Tongue (tissue), 2 donors: ENCODE data around the gene NOTCH2. TPM values are rescaled to one million over a fixed set of nuclear protein-coding genes. Genes with fewer than 3 reads are reported as not detected.
"Not testable (repeated sequence)": the region's sequence is repeated elsewhere in the genome, so short reads cannot be mapped to it uniquely, and the experiment has no call there.

ENCODE experiments used
- DNase-seq: peaks from one replicate; pipeline ENCODE4 v3.0.0-alpha.2; 2015
- total RNA-seq: library from RNA; depleted of rRNA; stranded (reverse); fragments of >200 nt; gene quantifications from one replicate; pipeline ENCODE4 v1.2.3, GENCODE V29; 2014

NOTCH2 gene
- total RNA-seq, result 133 TPM

- peak; percentile 48 for DNase-seq
Observed at GRCh38 chr1:120069067-120069919, at the start of gene NOTCH2. NOTCH2 (minus strand) TSS chr1:120069662; CDS start chr1:120069406, 256 bp downstream.

GRCh38 chr1:120117371-120118177 lies 48.1 kb upstream of the NOTCH2 start:
- peak; percentile 37 for DNase-seq

- DNase-seq, result not testable (repeated sequence)
Observed at GRCh38 chr1:120116094-120116493, 46.6 kb upstream of the NOTCH2 start.

DNA sequence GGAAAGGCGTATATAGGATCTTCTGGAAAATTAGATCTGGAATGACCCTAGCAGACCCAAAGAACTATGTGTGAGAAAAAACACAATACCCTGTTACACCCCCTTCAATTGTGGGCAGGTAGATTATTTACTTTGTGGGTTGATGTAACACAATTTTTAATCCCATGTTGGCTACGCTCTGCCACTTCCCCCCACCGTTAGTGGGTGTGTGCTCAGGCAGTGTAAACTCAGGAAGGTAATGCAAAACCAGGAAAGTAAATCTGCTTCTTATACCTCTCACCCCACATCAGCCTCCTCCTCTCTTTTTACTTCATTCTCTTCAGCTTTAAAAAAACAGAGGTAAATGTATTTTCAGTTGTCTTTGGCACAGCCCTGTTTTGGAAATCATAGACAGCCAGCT lies 43.7 kb upstream of the NOTCH2 start:
- DNase-seq, result not testable (repeated sequence)

GRCh38 chr1:120112212-120112611 lies 42.8 kb upstream of the NOTCH2 start:
- DNase-seq, result not testable (repeated sequence)

DNA sequence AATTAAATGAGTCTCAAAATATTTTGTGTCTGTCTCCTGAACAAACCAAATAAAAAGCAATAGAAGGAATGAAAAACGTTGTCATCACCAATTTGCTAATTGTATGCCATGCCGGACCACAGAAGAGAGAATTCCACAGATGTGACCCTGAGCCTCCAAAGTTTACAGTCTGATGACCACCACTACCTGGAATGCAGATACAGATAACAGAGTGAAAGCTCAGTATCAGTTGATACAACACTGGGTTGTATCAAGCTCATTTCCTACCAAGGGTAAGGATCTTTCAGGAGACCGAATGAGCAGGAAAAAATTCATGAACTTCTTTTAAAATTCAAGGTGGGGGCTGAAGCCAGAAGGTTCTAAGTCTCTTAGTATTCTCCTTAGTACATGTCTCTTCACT lies 42.3 kb upstream of the NOTCH2 start:
- DNase-seq, result not testable (repeated sequence)

- DNase-seq, result not testable (repeated sequence)
Observed at GRCh38 chr1:120111008-120111407, 41.5 kb upstream of the NOTCH2 start.

DNA sequence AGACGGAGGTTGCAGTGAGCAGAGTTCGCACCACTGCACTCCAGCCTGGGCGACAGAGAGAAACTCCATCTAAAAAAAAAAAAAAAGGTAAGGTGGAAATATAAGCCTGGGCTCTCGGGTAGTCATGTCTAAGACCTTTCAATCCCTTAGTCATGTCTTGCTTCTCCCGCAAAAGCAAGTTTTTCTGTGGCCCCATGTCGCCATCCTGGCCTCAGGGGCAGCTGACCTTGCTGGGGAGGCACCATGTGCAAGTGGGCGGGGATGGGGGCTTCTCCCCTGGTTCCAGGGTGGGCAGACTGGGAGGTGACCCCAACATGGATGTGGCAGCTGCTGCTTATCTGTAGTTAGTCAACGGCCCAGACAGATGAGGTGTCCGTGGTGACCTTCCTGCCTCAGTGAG lies 40.2 kb upstream of the NOTCH2 start:
- not testable (repeated sequence) for DNase-seq

- DNase-seq, result not testable (repeated sequence)
Observed at GRCh38 chr1:120109180-120109579, 39.7 kb upstream of the NOTCH2 start.

DNA sequence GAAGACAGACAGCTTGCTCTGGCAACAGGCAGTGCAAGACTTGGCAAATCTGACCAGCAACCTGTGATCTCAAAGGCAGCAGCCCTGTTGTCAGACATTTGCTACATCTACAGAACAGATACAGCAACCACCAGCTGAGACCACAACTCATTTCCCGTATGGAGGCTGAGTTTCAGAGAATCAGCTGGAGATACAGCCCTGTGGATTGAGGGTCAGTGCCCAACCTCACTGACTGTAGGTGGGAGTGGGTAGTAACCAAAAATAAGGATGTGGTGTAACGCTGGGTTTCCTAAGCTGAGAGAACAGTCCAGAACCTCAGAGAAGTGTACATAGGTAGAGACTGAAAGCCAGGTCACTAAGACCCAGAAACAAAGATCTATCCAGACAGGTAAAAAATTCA lies 35.8 kb upstream of the NOTCH2 start:
- not testable (repeated sequence) for DNase-seq

GRCh38 chr1:120103768-120104167 lies 34.3 kb upstream of the NOTCH2 start:
- not testable (repeated sequence) for DNase-seq

DNA sequence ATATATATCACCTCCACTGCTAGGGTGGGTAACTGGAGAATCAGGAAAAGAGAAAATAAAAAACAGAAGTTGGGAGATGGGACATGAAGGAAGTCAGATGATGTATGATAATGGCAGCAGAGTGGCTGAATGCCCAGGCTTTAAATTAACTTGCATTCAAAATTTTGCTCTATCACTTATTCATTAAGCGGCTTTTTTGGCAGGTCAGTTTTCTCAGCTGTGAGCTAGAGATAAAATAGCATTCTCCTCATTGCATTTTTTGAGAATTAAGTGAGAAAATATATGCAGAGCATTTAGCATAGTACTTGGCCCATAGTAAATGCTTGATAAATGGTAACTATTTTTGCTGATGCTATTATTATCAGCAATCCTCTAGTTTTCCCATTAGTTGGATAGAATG lies 32.1 kb upstream of the NOTCH2 start:
- not testable (repeated sequence) for DNase-seq

DNA sequence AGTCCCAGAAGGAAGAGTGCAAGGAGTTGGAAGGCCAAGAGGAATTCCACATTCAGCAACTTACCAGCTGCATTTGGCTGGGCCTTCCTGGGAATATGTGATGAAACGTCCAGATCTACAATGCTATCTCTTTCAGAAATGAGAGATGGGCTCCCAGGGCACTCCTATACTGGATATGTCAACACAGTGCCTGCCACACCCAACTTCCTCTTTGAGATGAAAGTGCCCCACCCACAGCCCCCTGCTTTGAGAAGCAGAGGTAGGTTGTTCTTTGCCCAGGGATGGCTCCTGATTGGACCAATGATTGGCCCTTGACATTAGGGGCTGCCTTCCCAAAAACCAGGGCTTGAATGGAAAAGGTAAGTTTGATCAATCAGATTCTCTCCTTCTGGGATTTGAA lies 31.1 kb upstream of the NOTCH2 start:
- DNase-seq, result not testable (repeated sequence)

DNA sequence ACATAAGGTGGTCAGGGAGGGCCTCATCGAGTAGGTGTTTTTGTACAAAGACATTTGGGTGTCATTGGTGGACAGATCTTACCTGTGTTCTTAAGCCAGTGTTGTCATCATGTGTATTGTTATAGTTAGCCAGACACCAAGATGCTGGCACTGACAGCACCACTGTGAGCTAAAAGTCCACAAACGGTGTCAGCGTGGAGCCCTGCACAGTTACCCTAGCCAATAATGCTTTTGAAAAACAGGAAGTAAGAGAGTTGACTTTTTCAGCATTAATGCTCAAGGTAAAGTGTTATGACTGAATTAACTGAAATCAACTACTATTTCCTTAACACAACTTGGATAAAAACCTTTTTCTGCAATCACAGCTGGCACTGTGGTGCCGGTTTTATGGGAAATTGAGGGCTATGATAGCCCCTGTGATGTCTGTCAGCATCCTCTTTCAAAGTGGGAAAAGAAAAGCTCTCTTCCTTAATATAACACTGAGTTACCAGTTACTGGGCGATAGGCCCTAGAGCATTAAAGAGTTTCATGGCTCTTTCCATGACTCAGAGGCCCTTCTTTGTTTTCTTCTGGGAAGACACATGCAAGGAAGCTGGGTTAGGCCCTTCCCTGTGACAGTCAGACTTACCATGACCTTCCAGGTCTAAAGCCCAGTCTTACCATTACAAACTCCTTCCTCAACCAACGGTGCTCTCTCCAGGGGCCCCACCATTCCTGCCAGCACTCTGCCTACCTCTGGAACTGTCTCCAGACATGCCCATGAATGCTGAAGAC lies 29.7 kb upstream of the NOTCH2 start:
- DNase-seq, result not testable (repeated sequence)

GRCh38 chr1:120096981-120097545 lies 27.6 kb upstream of the NOTCH2 start:
- DNase-seq, result not testable (repeated sequence)

- not testable (repeated sequence) for DNase-seq
Observed at GRCh38 chr1:120093548-120094181, 24.2 kb upstream of the NOTCH2 start.

DNA sequence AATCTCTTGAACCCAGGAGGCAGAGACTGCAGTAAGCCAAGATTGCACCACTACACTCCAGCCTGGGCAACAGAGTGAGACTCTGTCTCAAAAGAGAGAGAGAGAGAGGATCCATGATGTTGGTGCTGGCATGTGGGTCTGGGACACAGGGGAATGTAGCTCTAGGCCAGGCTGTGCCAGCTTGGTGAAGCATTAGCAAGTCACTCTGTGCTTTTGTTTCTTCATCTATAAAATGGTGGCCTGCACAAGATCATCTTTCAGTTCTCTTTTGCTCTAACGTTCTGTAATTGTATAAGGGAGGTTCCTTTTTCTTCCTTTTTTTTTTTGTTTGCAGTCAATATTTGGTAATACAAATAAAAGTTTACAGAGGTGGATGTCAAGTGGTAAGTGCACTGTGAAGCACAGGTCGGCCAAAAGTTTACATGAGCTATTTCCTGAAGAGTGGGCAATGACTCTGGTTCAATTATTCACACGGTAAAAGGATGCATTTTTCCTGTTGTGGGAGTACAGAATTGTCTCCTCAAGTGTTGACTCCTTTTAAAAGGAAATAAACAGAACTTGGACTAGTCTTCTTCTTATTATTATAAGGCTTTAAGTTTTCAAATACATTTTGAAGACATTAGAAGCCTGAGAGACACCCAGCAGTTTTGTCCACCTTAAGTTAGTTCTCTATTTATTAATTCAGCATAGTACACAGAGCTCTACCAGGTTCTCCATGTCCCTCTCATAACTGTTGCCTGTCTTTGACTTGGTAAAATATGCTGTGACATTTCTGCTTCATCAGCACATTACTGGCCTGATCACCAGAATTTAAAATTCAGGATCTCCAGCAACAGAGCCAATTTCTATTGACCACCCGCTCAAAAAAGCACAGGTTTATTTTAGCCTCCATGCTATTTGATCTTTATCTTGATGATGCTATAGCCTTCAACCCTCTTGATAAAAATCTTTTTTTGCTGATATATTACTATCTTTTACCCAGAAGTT lies 23.1 kb upstream of the NOTCH2 start:
- not testable (repeated sequence) for DNase-seq

DNA sequence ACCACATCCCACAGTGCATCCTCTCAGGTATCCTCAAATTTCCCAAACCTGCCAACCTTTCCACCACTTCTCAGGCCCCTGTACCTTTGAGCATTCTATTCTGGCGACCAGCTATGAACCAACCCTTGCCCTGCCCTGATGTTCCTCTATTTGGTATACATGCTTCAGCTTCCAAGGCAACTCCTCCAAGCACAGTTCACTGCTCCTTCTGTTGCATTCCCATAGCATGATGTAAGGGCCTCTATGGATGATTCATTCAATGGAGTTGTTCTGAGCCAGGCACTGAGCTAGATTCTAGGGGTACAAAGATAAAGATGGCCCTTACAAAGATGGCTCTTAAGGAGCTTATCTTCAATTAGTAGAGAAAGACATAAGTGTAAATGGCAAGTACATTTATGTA lies 21.4 kb upstream of the NOTCH2 start:
- DNase-seq, result not testable (repeated sequence)

DNA sequence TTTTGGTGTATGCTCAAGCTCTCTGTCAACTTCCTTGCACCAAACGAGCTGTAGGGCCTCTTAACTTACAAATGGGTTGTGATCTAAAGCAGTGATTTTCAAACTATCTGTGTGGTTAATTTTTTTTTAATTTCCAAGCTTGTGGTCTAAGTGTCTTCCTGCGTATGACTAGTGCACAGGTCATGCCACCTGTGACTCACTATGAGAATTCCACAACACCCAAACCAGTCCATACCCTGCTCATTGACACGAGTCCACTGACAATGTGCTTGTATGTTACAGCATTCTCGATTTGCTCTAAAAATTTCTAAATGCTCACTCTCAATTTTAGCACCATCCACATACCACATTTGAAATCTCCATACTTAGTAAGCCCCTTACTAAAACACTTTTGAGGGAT lies 18.5 kb upstream of the NOTCH2 start:
- not testable (repeated sequence) for DNase-seq

DNA sequence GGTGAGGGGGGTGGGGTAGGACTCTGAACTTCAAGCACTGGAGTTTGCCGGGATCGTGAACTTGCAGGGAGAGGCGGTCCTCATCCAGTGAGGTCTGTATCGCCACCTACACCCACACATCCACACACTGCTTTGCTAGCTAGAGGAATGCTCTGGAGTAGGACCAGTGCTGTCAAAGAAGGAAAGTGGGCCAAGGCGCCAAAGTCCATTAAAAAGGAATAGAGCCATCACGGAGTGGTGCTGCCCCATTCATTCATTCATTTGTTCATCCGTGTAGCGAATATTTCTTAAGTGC lies 405 bp upstream of the NOTCH2 start:
- DNase-seq, result not testable (repeated sequence)
